OCI-LY1 (cell line): ENCODE data around the gene P2RY8.

Experiments
- EZH2 ChIP-seq: fragments of 200-600 bp; sonication (generic), shearing (Covaris generic); IDR thresholded peaks from 2 replicates; pipeline ENCODE4 v1.8.0; 2017; ENCODE audit warnings: borderline replicate concordance, mixed run types, mild to moderate bottlenecking, antibody characterized with exemption, low read length, moderate library complexity, mixed read lengths
- TF ChIP-seq, protein P1 (sequence below): fragments of 200-600 bp; sonication (generic), shearing (Covaris generic); IDR thresholded peaks from 2 replicates; pipeline ENCODE4 v1.5.1; 2017; ENCODE audit warnings: mild to moderate bottlenecking, antibody characterized with exemption, low read length, moderate library complexity, mixed read lengths

DNA sequence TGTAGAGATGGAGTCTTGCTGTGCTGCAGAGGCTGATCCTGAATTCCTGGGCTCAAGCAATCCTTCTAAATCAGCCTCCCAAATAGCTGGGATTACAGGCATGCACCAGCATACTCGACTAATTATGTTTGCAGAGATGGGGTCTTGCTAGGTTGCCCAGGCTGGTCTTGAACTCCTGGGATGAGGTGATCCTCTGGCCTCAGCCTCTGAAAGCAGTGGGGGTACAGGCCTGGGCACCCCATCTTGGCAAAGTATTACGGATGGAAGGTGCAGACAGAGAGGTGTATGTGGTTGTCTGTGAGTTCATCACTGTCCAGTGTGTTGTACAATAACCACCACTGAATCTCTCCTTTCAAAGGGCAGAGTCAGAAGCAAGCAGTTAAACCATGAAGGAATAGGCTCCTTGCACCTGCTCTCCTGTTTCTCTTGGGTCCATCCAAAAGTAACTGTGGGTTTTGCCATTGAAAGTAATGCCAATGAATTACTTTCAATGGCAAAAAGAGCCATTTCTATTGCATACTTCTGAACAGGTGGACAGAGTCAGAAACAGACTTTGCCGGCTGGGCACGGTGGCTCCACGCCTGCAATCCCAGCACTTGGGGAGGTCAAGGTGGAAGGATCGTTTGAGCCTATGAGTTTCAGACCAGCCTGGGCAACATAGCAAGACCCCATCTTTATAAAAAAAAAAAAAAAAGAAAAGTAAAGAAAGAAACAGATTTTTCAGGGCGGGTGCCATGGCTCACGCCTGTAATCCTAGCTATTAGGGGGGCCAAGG, 47.4 kb upstream of the P2RY8 start:
- TF ChIP-seq, protein P1, sequence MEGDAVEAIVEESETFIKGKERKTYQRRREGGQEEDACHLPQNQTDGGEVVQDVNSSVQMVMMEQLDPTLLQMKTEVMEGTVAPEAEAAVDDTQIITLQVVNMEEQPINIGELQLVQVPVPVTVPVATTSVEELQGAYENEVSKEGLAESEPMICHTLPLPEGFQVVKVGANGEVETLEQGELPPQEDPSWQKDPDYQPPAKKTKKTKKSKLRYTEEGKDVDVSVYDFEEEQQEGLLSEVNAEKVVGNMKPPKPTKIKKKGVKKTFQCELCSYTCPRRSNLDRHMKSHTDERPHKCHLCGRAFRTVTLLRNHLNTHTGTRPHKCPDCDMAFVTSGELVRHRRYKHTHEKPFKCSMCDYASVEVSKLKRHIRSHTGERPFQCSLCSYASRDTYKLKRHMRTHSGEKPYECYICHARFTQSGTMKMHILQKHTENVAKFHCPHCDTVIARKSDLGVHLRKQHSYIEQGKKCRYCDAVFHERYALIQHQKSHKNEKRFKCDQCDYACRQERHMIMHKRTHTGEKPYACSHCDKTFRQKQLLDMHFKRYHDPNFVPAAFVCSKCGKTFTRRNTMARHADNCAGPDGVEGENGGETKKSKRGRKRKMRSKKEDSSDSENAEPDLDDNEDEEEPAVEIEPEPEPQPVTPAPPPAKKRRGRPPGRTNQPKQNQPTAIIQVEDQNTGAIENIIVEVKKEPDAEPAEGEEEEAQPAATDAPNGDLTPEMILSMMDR = no peak
- no peak for TF ChIP-seq EZH2
